Neural progenitor cell (in vitro differentiated cells): ENCODE data around the gene ITGB8. TPM values are rescaled to one million over a fixed set of nuclear protein-coding genes. Genes with fewer than 3 reads are reported as not detected.

Source experiments
- DNase-seq: peaks from one replicate; pipeline ENCODE4 v3.0.0-alpha.2; 2016; ENCODE audit warnings: low spot score
- H2AFZ ChIP-seq: fragments of 200-600 bp; sonication (generic); replicated peaks from 2 replicates; pipeline ENCODE4 v1.6.1; 2016; ENCODE audit warnings: antibody characterized with exemption
- H3F3A ChIP-seq: fragments of 200-600 bp; sonication (generic); 2 replicates; pipeline ENCODE4 v1.6.1; 2016; ENCODE audit warnings: antibody characterized with exemption, low read depth
- H3K27ac ChIP-seq: fragments of 200-600 bp; sonication (generic); 2 replicates; pipeline ENCODE4 v1.5.1; 2016; ENCODE audit warnings: mild to moderate bottlenecking
- H3K27me3 ChIP-seq: fragments of 200-600 bp; sonication (generic); 2 replicates; pipeline ENCODE4 v1.6.1; 2016; ENCODE audit warnings: mild to moderate bottlenecking, moderate library complexity
- H3K36me3 ChIP-seq: fragments of 200-600 bp; sonication (generic); 2 replicates; pipeline ENCODE4 v1.5.1; 2016
- H3K4me1 ChIP-seq: fragments of 200-600 bp; sonication (generic); 2 replicates; pipeline ENCODE4 v1.6.1; 2016; ENCODE audit warnings: mixed run types
- H3K4me2 ChIP-seq: fragments of 200-600 bp; sonication (generic); 2 replicates; pipeline ENCODE4 v1.6.1; 2016
- H3K4me3 ChIP-seq: fragments of 200-600 bp; sonication (generic); 2 replicates; pipeline ENCODE4 v1.5.1; 2016
- H3K79me2 ChIP-seq: fragments of 200-600 bp; sonication (generic); 2 replicates; pipeline ENCODE4 v1.6.1; 2016; ENCODE audit warnings: low read depth
- H3K9ac ChIP-seq: fragments of 200-600 bp; sonication (generic); 2 replicates; pipeline ENCODE4 v1.6.1; 2016
- H3K9me3 ChIP-seq: fragments of 200-600 bp; sonication (generic); 2 replicates; pipeline ENCODE4 v1.5.1; 2016; ENCODE audit warnings: low read depth
- H4K20me1 ChIP-seq: fragments of 200-600 bp; sonication (generic); 2 replicates; pipeline ENCODE4 v1.6.1; 2016; ENCODE audit warnings: low read depth
- H3K27ac Mint-ChIP-seq: 3 replicates; pipeline ENCODE4 v1.8.0; 2021; ENCODE audit warnings: mixed read lengths
- H3K27me3 Mint-ChIP-seq: 2 replicates; pipeline ENCODE4 v1.8.0; 2022; ENCODE audit warnings: low read depth, mild to moderate bottlenecking, inconsistent platforms, moderate library complexity, mixed read lengths; ENCODE audit not compliant: insufficient read depth
- H3K36me3 Mint-ChIP-seq: 3 replicates; pipeline ENCODE4 v1.8.0; 2021; ENCODE audit warnings: mixed read lengths
- H3K4me1 Mint-ChIP-seq: 3 replicates; pipeline ENCODE4 v1.8.0; 2021; ENCODE audit warnings: mixed read lengths
- H3K4me3 Mint-ChIP-seq: 3 replicates; pipeline ENCODE4 v1.8.0; 2021; ENCODE audit warnings: mild to moderate bottlenecking, moderate library complexity, mixed read lengths
- H3K9me3 Mint-ChIP-seq: 3 replicates; pipeline ENCODE4 v1.8.0; 2020; ENCODE audit warnings: mixed read lengths
- EZH2 ChIP-seq: fragments of 200-600 bp; sonication (generic); IDR thresholded peaks from 2 replicates; pipeline ENCODE4 v1.6.1; 2017; ENCODE audit warnings: antibody characterized with exemption, mild to moderate bottlenecking, moderate library complexity
- EZH2phosphoT487 ChIP-seq: fragments of 200-600 bp; sonication (generic); IDR thresholded peaks from 2 replicates; pipeline ENCODE4 v1.6.1; 2017; ENCODE audit warnings: antibody characterized with exemption
- total RNA-seq: library from RNA; depleted of rRNA; stranded (reverse); fragments of >200 nt; gene quantifications from 2 replicates; pipeline ENCODE4 v1.2.3, GENCODE V29; 2015; ENCODE audit warnings: low replicate concordance
- TF ChIP-seq, protein P1 (sequence below): fragments of 200-600 bp; sonication (generic); IDR thresholded peaks from 2 replicates; pipeline ENCODE4 v1.5.1; 2017; ENCODE audit warnings: antibody characterized with exemption, mild to moderate bottlenecking

ITGB8 gene
- total RNA-seq, 1 donor from 2014 or later = 5.3 TPM

DNA sequence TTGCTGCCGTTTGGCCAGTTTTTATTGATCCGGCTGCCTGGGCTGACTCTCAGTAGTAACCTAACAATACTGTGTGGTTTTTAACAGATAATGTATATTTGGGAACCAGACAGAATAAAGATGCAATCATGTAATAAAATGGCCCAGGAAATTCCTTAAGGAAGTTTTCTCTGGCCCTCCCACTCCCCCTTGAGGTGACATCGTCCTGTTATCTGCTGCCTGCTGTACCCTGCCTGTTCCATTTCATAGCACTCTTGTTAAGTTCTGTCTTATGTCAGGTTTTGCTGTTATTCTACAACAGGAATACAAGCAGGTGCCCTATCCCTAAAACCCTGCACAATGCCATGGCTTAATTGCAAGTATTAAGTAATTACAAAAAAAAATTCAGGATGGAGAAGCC lies 12.5 kb downstream of the ITGB8 start:
- Mint-ChIP-seq H3K36me3 (peaks cover 30% of the 10 kb centered on the region), H3K9me3 (peaks cover 2% of the 10 kb centered on the region), H3K4me3 (no peak overlapping the region)

DNA sequence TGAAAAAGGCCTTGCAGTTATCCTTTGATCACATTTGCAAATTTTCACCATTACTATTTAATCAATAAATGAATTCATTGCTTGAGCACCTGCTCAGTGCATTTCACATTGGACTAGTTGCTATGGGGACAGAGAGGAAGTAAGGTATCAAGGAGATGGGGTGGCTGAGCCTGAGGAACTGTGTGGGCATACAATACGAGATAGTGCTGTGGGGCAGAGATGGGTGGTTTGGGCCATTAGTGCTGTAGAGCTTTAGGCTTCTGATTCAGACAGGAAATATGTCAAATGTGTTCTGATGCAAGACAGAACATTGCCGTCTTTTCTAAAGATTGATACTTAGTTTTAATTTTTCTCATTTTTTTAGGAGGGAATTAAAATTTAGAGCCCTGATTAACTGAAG lies 13.2 kb downstream of the ITGB8 start:
- Mint-ChIP-seq H3K27me3 (no peaks in the 10 kb centered on the region), H3K4me1 (peaks cover 27% of the 10 kb centered on the region), H3K9me3 (peaks cover 2% of the 10 kb centered on the region), H3K36me3 (peaks cover 34% of the 10 kb centered on the region), H3K27ac (no peak overlapping the region), H3K4me3 (no peak overlapping the region)
- H2AFZ ChIP-seq = no peak overlapping the region
- H3K9me3 ChIP-seq = no peaks in the 10 kb centered on the region
- no peaks in the 10 kb centered on the region for H4K20me1 ChIP-seq
- DNase-seq = no peak
- no peak overlapping the region for H3K27ac ChIP-seq
- H3K9ac ChIP-seq = no peak overlapping the region
- peaks cover 23% of the 10 kb centered on the region for H3K4me1 ChIP-seq
- no peak overlapping the region for H3K4me2 ChIP-seq
- no peaks in the 10 kb centered on the region for H3K36me3 ChIP-seq
- no peaks in the 10 kb centered on the region for H3K27me3 ChIP-seq
- H3F3A ChIP-seq = peaks cover 7% of the 10 kb centered on the region
- no peak overlapping the region for H3K4me3 ChIP-seq
- H3K79me2 ChIP-seq = no peaks in the 10 kb centered on the region
- TF ChIP-seq EZH2 (no peak), EZH2phosphoT487 (no peak)
- TF ChIP-seq, protein P1, sequence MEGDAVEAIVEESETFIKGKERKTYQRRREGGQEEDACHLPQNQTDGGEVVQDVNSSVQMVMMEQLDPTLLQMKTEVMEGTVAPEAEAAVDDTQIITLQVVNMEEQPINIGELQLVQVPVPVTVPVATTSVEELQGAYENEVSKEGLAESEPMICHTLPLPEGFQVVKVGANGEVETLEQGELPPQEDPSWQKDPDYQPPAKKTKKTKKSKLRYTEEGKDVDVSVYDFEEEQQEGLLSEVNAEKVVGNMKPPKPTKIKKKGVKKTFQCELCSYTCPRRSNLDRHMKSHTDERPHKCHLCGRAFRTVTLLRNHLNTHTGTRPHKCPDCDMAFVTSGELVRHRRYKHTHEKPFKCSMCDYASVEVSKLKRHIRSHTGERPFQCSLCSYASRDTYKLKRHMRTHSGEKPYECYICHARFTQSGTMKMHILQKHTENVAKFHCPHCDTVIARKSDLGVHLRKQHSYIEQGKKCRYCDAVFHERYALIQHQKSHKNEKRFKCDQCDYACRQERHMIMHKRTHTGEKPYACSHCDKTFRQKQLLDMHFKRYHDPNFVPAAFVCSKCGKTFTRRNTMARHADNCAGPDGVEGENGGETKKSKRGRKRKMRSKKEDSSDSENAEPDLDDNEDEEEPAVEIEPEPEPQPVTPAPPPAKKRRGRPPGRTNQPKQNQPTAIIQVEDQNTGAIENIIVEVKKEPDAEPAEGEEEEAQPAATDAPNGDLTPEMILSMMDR = no peak

More for the DNA sequence above, 12.5 kb downstream of the ITGB8 start:
- Histone ChIP-seq H3K27me3 (no peaks in the 10 kb centered on the region), H3K79me2 (no peaks in the 10 kb centered on the region), H3K36me3 (no peaks in the 10 kb centered on the region), H3K9ac (no peak overlapping the region), H3F3A (peaks cover 7% of the 10 kb centered on the region), H3K4me1 (peaks cover 23% of the 10 kb centered on the region), H3K9me3 (no peaks in the 10 kb centered on the region), H3K4me2 (no peak overlapping the region), H2AFZ (no peak overlapping the region), H3K4me3 (no peak overlapping the region), H3K27ac (no peak overlapping the region), H4K20me1 (no peaks in the 10 kb centered on the region)
- no peak overlapping the region for H3K27ac Mint-ChIP-seq
- peak; percentile 15 for DNase-seq
- H3K27me3 Mint-ChIP-seq = no peaks in the 10 kb centered on the region
- TF ChIP-seq, protein P1 = peak; percentile 52
- TF ChIP-seq EZH2 = no peak
- H3K4me1 Mint-ChIP-seq = peaks cover 27% of the 10 kb centered on the region

DNA sequence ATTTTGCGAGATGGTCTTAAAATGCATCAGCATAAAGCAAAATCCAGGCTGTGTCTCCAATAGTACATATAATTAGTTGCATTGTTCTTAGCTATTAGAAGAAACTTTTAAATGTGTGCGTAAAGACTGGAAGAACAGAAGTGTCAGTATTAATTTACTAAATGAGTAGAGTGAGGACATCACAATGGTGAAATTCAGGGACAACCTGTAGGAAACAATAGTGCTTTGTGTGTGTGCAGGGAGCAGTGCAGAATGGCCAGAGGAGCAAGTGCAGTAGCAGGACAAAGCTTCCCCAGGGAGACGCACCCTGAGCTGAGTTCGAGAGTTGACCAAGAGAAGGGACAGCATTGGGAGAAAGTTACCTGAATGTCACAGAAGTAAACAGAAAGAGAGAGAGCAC lies 13.7 kb downstream of the ITGB8 start:
- TF ChIP-seq EZH2phosphoT487 = no peak
- TF ChIP-seq, protein P1 = no peak
- TF ChIP-seq EZH2 = no peak
- Histone ChIP-seq H3K4me1 (peaks cover 23% of the 10 kb centered on the region), H3K4me3 (no peak overlapping the region), H3K36me3 (no peaks in the 10 kb centered on the region), H3F3A (peaks cover 7% of the 10 kb centered on the region), H3K27ac (no peak overlapping the region), H3K79me2 (no peaks in the 10 kb centered on the region), H3K4me2 (no peak overlapping the region), H3K9ac (no peak overlapping the region), H3K27me3 (no peaks in the 10 kb centered on the region), H4K20me1 (no peaks in the 10 kb centered on the region), H3K9me3 (no peaks in the 10 kb centered on the region), H2AFZ (no peak overlapping the region)
- Mint-ChIP-seq H3K4me1 (peaks cover 27% of the 10 kb centered on the region), H3K9me3 (peaks cover 2% of the 10 kb centered on the region), H3K27ac (no peak overlapping the region), H3K36me3 (peaks cover 32% of the 10 kb centered on the region), H3K27me3 (no peaks in the 10 kb centered on the region), H3K4me3 (no peak overlapping the region)
- no peak for DNase-seq
